GM23248 (cell line): Measurements from ENCODE around the gene BCL6. TPM values are rescaled to one million over a fixed set of nuclear protein-coding genes. Genes with fewer than 3 reads are reported as not detected.

Source experiments
- DNase-seq: peaks from one replicate; pipeline ENCODE4 v3.0.0-alpha.2; 2015
- H2AFZ ChIP-seq: fragments of 200-600 bp; sonication (generic); 2 replicates; pipeline ENCODE4 v1.6.1; 2016; ENCODE audit warnings: antibody characterized with exemption
- H3F3A ChIP-seq: fragments of 200-600 bp; sonication (generic); 2 replicates; pipeline ENCODE4 v1.6.1; 2016; ENCODE audit warnings: mild to moderate bottlenecking, antibody characterized with exemption, mixed run types; ENCODE audit not compliant: insufficient read depth
- H3K27ac ChIP-seq: fragments of 200-600 bp; sonication (generic); 2 replicates; pipeline ENCODE4 v1.5.1; 2016; ENCODE audit warnings: mild to moderate bottlenecking
- H3K27me3 ChIP-seq: fragments of 200-600 bp; sonication (generic); replicated peaks from 2 replicates; pipeline ENCODE4 v1.6.1; 2016; ENCODE audit warnings: mild to moderate bottlenecking; ENCODE audit not compliant: insufficient read depth
- H3K36me3 ChIP-seq: fragments of 200-600 bp; sonication (generic); 2 replicates; pipeline ENCODE4 v1.6.1; 2016; ENCODE audit warnings: low read depth, mild to moderate bottlenecking
- H3K4me1 ChIP-seq: fragments of 200-600 bp; sonication (generic); 2 replicates; pipeline ENCODE4 v1.6.1; 2016; ENCODE audit warnings: mild to moderate bottlenecking; ENCODE audit not compliant: insufficient read depth
- H3K4me2 ChIP-seq: fragments of 200-600 bp; sonication (generic); one replicate; pipeline ENCODE4 v1.6.1; 2016; ENCODE audit warnings: mild to moderate bottlenecking; ENCODE audit not compliant: unreplicated experiment
- H3K4me3 ChIP-seq: fragments of 200-600 bp; sonication (generic); 2 replicates; pipeline ENCODE4 v1.5.1; 2016; ENCODE audit warnings: mild to moderate bottlenecking
- H3K79me2 ChIP-seq: fragments of 200-600 bp; sonication (generic); 2 replicates; pipeline ENCODE4 v1.6.1; 2016; ENCODE audit warnings: mild to moderate bottlenecking; ENCODE audit not compliant: insufficient read depth
- H3K9ac ChIP-seq: fragments of 200-600 bp; sonication (generic); 2 replicates; pipeline ENCODE4 v1.6.1; 2016; ENCODE audit warnings: mild to moderate bottlenecking
- H3K9me2 ChIP-seq: fragments of 200-600 bp; sonication (generic); 2 replicates; pipeline ENCODE4 v1.6.1; 2016; ENCODE audit warnings: mixed run types, mild to moderate bottlenecking, moderate library complexity; ENCODE audit not compliant: insufficient read depth
- H3K9me3 ChIP-seq: fragments of 200-600 bp; sonication (generic); one replicate; pipeline ENCODE4 v1.6.1; 2017; ENCODE audit warnings: low read depth
- H4K20me1 ChIP-seq: fragments of 200-600 bp; sonication (generic); 2 replicates; pipeline ENCODE4 v1.6.0; 2016; ENCODE audit not compliant: insufficient read depth
- EZH2 ChIP-seq: fragments of 200-600 bp; sonication (generic); IDR thresholded peaks from 2 replicates; pipeline ENCODE4 v1.6.1; 2018; ENCODE audit warnings: antibody characterized with exemption, mild to moderate bottlenecking; ENCODE audit not compliant: insufficient read depth, poor library complexity, severe bottlenecking
- EZH2phosphoT487 ChIP-seq: fragments of 200-600 bp; sonication (generic); IDR thresholded peaks from 2 replicates; pipeline ENCODE4 v1.6.1; 2018; ENCODE audit warnings: antibody characterized with exemption, moderate library complexity, mild to moderate bottlenecking, low read depth; ENCODE audit not compliant: insufficient read depth
- WGBS, 2 experiments: methylation state at CpG; one replicate each; pipeline ENCODE4 v1.1.6; 2015 to 2017; ENCODE audit warnings: low lambda C conversion rate in 2 of 2, low coverage in 1 of 2; ENCODE audit errors: missing lambda C conversion rate in 2 of 2; 5-methylcytosine and 5-hydroxymethylcytosine counted together
- in situ Hi-C: fragments of 300-500 bp; cut with MboI; formaldehyde crosslinking; loops from 2 replicates; pipeline ENCODE4 v1.15.0; 2020
- polyA plus RNA-seq: library from polyadenylated mRNA; unstranded; fragments of >200 nt; fragmentation: Nextera tagmentation; extraction: Ambion mirVana; gene quantifications from 2 replicates; pipeline ENCODE4 v1.2.1, GENCODE V29; 2016
- total RNA-seq: library from RNA; depleted of rRNA; stranded (reverse); fragments of >200 nt; shearing (Covaris generic); gene quantifications from 2 replicates; pipeline ENCODE4 v1.2.3, GENCODE V29; 2014

Gene BCL6
- total and polyA plus RNA-seq, 2 experiments from 2014 or later: 8.7 to 32.3 TPM

DNA sequence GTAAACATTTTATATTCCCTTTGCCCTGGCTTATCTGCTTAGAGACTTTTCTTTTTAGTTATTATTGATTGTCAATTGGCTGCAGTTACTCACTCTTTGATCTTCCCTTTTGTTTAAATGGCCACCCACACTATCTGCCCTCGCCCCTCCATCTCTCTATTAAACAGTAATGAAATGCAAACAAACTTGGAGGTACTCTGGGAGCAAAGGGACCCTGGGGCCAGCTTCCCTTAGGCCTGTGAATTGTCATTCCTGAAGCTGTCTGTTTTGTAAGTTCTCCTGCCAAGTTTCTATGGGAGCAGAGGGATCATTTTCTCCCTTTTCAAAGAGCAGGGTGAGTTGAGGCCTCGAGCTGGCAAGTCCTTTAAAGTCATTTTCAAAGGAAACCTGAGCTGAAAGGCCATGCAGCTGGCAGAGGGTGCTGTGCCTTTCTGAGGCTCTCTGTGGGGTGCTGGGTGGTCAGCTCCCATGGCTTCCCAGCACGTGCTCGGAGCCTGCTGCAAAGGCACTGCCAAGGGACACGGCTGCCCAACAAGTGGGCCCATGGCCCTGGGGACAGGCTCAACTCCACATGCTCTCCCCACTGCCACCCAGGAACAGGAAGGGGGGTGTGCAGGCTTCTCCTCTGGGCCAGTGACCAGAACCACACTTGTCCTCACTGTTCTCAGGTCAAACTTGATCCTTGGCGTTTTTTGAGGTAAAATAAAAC is 25.5 kb downstream of the BCL6 start:
- Histone ChIP-seq H3K9me3 (no peaks in the 10 kb centered on the region), H3K9me2 (no peaks in the 10 kb centered on the region), H3F3A (peaks cover 14% of the 10 kb centered on the region; the same call in 1 of the 2 replicates), H3K79me2 (no peaks in the 10 kb centered on the region), H3K9ac (no peak overlapping the region), H3K4me3 (no peak overlapping the region), H3K4me2 (no peak overlapping the region), H3K27ac (no peak overlapping the region), H3K27me3 (no peaks in the 10 kb centered on the region), H3K36me3 (peaks cover 36% of the 10 kb centered on the region), H4K20me1 (no peaks in the 10 kb centered on the region), H3K4me1 (no peaks in the 10 kb centered on the region), H2AFZ (no peak overlapping the region)
- in situ Hi-C loops: loop anchor here (25.0 kb wide), 1 partner anchor 1107 kb away; the partner anchor contains the start of gene AHSG
- TF ChIP-seq EZH2phosphoT487 (no peak), EZH2 (no peak)
- 45 to 47% methylated on average over 6 of the region's 6 CpGs for WGBS, 2 experiments
- no peak for DNase-seq

DNA sequence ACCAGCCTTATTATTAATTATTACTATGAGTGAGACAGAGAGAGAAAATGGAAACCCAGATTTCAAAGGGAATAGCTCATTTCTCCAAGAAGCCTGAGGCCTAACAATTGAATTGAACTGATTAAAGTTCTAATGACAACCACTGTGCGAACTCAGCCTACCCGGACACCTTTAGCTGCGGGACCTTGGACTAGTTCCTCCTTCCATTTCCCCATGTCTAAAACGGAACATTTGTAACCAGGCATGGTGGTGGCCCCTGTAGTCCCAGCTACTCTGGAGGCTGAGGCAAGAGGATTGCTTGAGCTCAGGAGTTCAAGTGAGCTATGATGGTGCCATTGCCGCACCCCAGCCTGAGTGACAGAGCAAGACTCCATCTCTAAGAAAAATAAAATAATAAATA is 26.5 kb downstream of the BCL6 start:
- Histone ChIP-seq H3K4me2 (no peak overlapping the region), H3K9me3 (no peaks in the 10 kb centered on the region), H3K9me2 (no peaks in the 10 kb centered on the region), H3K27ac (no peak overlapping the region), H2AFZ (no peak overlapping the region), H3K79me2 (no peaks in the 10 kb centered on the region), H3F3A (peaks cover 14% of the 10 kb centered on the region; the same call in 1 of the 2 replicates), H4K20me1 (no peaks in the 10 kb centered on the region), H3K4me1 (no peaks in the 10 kb centered on the region), H3K4me3 (no peak overlapping the region), H3K27me3 (no peaks in the 10 kb centered on the region), H3K9ac (no peak overlapping the region), H3K36me3 (peaks cover 26% of the 10 kb centered on the region)
- TF ChIP-seq EZH2: no peak
- TF ChIP-seq EZH2phosphoT487: no peak
- in situ Hi-C loops: loop anchor here (25.0 kb wide), 1 partner anchor 1107 kb away; the partner anchor contains the start of gene AHSG
- 96 to 100% methylated on average over 5 of the region's 5 CpGs for WGBS, 2 experiments
- DNase-seq: no peak

DNA sequence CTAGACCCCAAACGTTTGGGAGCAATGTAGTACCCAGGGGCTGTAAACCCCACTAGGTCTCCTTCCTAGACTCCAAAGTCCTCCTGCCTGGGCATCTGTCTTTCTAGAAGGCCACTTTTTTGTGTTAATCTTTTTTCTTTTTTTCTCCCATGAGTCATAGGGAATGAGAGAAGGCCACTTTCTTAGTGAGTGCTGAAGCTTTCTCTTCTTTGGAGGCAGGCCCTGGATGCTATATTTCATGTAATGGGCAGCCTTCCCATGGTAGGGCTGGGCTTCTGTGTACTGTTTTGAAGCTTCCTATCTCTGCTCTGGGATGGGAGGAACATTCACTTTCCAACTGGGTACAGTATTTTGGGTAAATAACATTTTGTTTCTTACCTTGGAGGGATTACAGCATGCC is 27.7 kb downstream of the BCL6 start:
- H3K4me2 ChIP-seq: no peak overlapping the region
- in situ Hi-C loops: loop anchor here (25.0 kb wide), 1 partner anchor 1105 kb away; the partner anchor contains the start of gene AHSG
- no peak overlapping the region for H2AFZ ChIP-seq
- H3K9me3 ChIP-seq: no peaks in the 10 kb centered on the region
- peak; percentile 60 for DNase-seq
- H4K20me1 ChIP-seq: no peaks in the 10 kb centered on the region
- WGBS, 2 experiments: 0 to 3% methylated on average over 1 of the region's 1 CpG
- H3K27ac ChIP-seq: no peak overlapping the region
- peaks cover 6% of the 10 kb centered on the region; the same call in 1 of the 2 replicates for H3F3A ChIP-seq
- H3K79me2 ChIP-seq: no peaks in the 10 kb centered on the region
- H3K36me3 ChIP-seq: peaks cover 14% of the 10 kb centered on the region
- TF ChIP-seq EZH2: no peak
- no peak for TF ChIP-seq EZH2phosphoT487
- H3K9me2 ChIP-seq: no peaks in the 10 kb centered on the region
- no peaks in the 10 kb centered on the region for H3K27me3 ChIP-seq
- H3K4me1 ChIP-seq: no peaks in the 10 kb centered on the region
- H3K9ac ChIP-seq: no peak overlapping the region
- no peak overlapping the region for H3K4me3 ChIP-seq

DNA sequence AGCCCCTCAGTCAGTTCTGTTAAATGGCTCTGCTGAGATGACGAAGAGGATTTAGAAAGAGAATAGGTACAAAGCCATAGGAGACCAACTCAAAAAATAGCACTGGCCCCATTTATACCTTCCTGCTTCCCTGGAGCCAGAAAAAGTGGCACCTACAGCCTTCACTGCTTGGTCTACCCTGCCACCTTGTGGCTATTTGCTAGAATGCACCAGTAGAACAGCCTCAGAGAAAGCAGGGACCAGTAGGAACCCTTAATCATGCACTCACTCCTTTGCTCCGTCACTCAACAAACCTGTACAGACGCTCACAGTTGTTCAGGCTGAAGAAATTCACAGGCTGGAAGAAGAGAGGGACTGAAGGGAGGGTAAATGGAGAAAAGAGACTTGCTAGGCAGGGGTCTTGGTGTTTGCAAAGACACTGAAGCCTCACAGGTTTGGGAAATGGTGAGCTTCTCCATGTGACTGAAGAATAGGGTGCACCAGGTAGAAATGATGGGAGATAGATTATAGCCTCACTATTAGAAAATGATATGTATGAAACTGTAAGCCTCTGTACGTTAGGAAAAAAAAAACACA is 30.8 kb downstream of the BCL6 start:
- Histone ChIP-seq H3K4me3 (no peak overlapping the region), H3K27me3 (no peaks in the 10 kb centered on the region), H3K4me2 (no peak overlapping the region), H3K9me3 (no peaks in the 10 kb centered on the region), H4K20me1 (no peaks in the 10 kb centered on the region), H2AFZ (no peak overlapping the region), H3F3A (no peaks in the 10 kb centered on the region), H3K9ac (no peak overlapping the region), H3K4me1 (no peaks in the 10 kb centered on the region), H3K27ac (no peak overlapping the region), H3K9me2 (no peaks in the 10 kb centered on the region), H3K79me2 (no peaks in the 10 kb centered on the region), H3K36me3 (no peaks in the 10 kb centered on the region)
- TF ChIP-seq EZH2phosphoT487 (no peak), EZH2 (no peak)
- in situ Hi-C loops: loop anchor here (25.0 kb wide), 1 partner anchor 1102 kb away; the partner anchor contains the start of gene AHSG
- peak; percentile 78 for DNase-seq
- 5 to 12% methylated on average over 4 of the region's 4 CpGs for WGBS, 2 experiments
